ENCODE data around the gene HNMT.

Gene HNMT

DNA sequence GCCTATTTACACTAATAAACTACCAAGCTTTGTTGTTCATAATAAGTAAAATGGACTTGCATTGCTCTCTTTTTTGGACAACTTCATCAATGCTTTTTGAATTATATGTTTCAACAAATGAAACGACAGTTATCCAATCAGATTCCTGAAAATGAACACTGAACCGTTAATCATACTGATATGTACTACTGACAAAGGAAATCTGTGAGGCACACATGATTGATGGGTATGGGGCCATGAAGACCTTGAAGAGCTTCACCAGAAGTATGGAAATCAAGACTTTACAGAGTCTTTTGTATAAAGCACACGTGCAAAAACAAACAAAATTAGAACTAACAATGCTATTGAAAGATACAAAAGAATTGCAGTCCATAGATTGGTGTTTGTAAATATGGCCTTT lies 51.2 kb downstream of the HNMT start:
- no peak overlapping the region for H3K27ac ChIP-seq
- TF ChIP-seq, protein P1, sequence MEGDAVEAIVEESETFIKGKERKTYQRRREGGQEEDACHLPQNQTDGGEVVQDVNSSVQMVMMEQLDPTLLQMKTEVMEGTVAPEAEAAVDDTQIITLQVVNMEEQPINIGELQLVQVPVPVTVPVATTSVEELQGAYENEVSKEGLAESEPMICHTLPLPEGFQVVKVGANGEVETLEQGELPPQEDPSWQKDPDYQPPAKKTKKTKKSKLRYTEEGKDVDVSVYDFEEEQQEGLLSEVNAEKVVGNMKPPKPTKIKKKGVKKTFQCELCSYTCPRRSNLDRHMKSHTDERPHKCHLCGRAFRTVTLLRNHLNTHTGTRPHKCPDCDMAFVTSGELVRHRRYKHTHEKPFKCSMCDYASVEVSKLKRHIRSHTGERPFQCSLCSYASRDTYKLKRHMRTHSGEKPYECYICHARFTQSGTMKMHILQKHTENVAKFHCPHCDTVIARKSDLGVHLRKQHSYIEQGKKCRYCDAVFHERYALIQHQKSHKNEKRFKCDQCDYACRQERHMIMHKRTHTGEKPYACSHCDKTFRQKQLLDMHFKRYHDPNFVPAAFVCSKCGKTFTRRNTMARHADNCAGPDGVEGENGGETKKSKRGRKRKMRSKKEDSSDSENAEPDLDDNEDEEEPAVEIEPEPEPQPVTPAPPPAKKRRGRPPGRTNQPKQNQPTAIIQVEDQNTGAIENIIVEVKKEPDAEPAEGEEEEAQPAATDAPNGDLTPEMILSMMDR (conservative IDR thresholded peaks at IDR 0.05), result no peak

DNA sequence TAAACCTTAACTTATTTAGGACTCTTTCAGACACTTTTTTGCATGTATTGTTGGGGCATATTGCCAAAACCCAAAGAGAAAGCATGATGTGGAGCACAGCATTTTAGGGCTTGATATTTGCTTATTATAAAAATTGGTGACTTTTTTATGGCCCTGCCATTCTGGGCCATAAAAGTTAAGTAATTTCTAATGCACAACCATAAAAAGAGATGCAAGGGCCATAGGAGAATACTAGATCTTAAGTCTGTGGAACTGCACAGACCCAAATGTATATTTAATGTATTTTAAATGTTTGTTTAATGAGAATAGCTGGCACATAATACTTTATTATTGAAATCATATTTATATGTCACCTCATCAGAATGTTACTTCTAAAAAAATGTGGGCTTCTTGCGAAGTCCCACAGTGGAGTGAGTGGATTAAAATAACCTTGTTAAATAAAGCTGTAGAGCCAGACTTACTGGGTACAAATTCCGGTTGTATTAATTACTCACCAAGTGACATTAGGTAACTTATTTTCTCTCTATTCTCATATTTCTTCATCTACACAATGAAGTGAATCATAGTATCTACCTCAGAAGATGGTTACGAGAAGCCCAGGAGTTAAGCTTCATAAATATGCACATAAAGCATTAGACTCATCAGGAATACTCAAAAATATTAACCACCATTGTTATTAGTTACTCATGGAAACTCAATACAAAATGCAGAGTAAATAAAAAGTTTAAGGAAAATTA lies 52.2 kb downstream of the HNMT start:
- H3K27ac ChIP-seq, result no peak overlapping the region
- TF ChIP-seq, protein P1 (conservative IDR thresholded peaks at IDR 0.05), result no peak

DNA sequence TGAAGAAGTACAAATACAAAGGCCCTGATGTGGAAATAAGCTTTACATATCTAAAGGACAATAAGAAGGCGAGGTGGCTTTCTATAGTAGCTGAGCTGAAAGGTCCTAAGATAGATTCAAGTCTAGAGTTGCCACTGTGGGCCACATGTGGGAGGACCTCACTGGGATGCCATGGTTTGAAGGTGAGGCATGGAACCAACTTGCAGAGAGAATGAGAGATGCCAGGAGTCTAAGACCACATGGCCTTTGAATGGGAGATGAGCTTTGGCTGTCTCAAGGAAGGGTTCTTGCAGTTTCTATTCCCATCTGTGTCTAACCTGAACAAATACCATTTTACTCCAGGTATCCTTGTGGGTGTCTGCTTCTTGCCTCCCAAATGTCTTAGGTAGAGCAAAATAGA lies 53.6 kb downstream of the HNMT start:
- no peak overlapping the region for H3K27ac ChIP-seq
- TF ChIP-seq, protein P1 (conservative IDR thresholded peaks at IDR 0.05), result no peak

DNA sequence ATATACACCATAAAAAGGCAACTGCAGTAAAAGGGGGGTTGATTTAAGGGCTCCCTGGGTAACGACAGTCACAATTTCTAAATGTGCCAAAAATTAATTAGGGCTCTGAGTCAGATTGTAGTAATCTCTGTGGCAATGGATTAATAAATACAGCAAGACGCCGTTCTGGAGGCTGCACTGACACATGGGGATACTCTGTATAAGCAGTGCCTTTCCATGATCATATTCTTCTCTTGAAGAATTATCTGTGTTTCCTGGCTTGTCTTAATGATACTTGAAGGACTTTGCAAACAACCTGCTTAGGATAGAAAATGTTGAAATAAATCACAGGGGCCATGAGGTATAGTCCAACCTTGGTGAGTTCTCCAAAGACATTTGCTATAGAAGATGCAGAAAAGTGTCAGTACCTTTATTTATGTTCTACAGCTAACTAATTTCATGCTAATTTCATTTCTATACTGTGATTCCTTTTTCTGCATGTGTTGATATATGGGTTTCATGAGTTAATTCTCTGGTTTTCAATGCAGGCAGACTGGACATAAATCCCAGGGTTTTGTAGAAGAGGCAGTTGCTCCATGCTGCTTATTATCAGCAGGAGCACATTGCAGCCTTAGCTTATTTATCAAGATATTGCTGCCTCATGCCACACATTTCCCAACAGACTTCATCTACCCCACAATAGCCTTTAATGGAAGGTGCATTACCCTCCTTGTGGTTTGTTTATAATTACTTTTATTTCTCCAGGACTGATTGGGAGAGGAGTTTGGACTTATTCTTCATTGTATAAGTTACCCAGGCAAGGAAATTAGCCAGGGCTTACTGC lies 54.8 kb downstream of the HNMT start:
- TF ChIP-seq, protein P1 (conservative IDR thresholded peaks at IDR 0.05), result no peak
- H3K27ac ChIP-seq, result no peak overlapping the region

DNA sequence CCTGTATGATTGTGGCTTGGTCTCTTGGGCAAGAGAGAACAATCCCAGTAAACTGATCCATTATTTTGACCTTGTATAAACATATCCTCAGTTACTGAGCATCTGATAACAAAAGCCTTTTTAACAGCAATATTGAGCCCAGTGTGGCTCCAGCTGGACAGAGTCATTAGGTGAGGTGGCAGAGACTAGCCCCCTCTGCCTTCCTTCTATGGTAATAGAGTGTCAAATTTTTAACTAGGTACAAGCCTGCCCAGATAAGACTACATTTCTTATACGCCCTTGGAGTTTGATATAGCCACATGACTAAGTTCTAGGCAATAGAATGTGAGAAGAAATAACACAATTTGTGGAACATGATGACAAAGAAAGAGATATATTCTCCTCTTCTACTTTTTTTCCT lies 56.2 kb downstream of the HNMT start:
- H3K27ac ChIP-seq, result no peak overlapping the region
- TF ChIP-seq, protein P1 (conservative IDR thresholded peaks at IDR 0.05), result no peak

DNA sequence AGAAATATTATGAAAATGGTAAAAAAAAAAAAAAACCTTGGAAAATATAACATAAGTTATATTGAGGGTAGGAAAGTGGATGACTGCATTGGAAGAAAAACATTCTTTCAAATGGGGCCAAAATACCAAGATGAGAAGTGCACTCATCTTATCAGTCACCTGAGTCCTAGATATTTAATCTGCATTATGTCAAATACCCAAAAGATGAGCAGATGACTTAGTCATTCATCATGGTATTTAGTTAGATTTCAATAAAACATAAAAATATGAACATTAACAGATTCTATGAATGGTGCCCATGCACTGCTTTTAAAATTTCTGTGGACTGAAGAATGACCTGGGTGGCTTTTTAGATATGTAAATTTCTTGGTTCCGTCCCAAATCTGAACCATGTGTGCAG lies 56.9 kb downstream of the HNMT start:
- no peak overlapping the region for H3K27ac ChIP-seq
- TF ChIP-seq, protein P1 (conservative IDR thresholded peaks at IDR 0.05), result no peak

DNA sequence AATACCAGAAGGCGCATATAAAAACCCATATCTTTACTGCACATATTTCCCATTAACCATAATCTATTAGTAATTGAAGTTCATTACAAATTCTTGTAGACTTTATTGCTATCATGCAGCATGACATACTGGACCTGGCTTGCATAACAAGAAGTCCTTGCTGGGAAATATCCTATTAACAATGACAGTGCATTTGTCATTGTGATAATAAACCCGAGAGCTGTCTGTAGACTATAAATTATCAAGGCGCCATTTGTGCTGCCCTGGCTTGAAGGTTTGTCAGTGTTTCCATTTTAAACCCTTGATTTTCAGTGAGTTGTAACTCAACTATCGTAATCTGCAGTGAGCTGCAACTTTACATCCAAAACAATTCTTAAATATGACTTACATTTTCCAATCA lies 59.0 kb downstream of the HNMT start:
- TF ChIP-seq, protein P1 (conservative IDR thresholded peaks at IDR 0.05), result no peak
- H3K27ac ChIP-seq, result no peak overlapping the region
